Gastrocnemius medialis (tissue), 4 donors: ENCODE results near the gene PGA5. TPM values are rescaled to one million over a fixed set of nuclear protein-coding genes. Genes with fewer than 3 reads are reported as not detected.
"Not testable (repeated sequence)": the region's sequence is repeated elsewhere in the genome, so short reads cannot be mapped to it uniquely, and the experiment has no call there.

Experiments used
- ATAC-seq, 2 donors: fragments of 150-250 bp; one replicate each; pipeline ENCODE4 v1.9.1; 2016
- DNase-seq, 2 donors: peaks; one replicate each; pipeline ENCODE4 v3.0.0-alpha.2; 2019
- H3K27ac ChIP-seq, 4 donors: fragments of 200-600 bp; sonication (generic); 1 replicate in 1 of 4; 2 replicates in 3 of 4; pipeline ENCODE4 v1.5.1; 2016 to 2018; ENCODE audit warnings: mild to moderate bottlenecking in 2 of 4, moderate library complexity in 1 of 4
- H3K27me3 ChIP-seq, 3 donors: fragments of 200-600 bp; sonication (generic) in 2 of 3; 1 replicate in 1 of 3; 2 replicates in 2 of 3; pipeline versions ENCODE4 v1.5.1 to v1.6.0; 2016 to 2019; ENCODE audit warnings: mild to moderate bottlenecking in 1 of 3, moderate library complexity in 1 of 3
- H3K36me3 ChIP-seq, 2 donors: fragments of 200-600 bp; sonication (generic) in 1 of 2; one replicate each; pipeline ENCODE4 v1.5.1; 2017 to 2018
- H3K4me1 ChIP-seq, 2 donors: fragments of 200-600 bp; sonication (generic) in 1 of 2; one replicate each; pipeline ENCODE4 v1.5.1; 2016 to 2017; ENCODE audit warnings: mild to moderate bottlenecking in 2 of 2
- H3K4me3 ChIP-seq, 4 donors: fragments of 200-600 bp; sonication (generic) in 3 of 4; 1 replicate in 1 of 4; 2 replicates in 3 of 4; pipeline ENCODE4 v1.5.1; 2016 to 2019; ENCODE audit warnings: mild to moderate bottlenecking in 2 of 4
- H3K9me3 ChIP-seq, 3 donors: fragments of 200-600 bp; sonication (generic) in 2 of 3; 1 replicate in 1 of 3; 2 replicates in 2 of 3; pipeline ENCODE4 v1.5.1; 2016 to 2019
- in situ Hi-C, 4 donors: fragments of 200-750 bp; cut with MboI; loops; one replicate each; pipeline versions ENCODE4 v1.15.0 to v1.8.0; 2017; ENCODE audit warnings: low sequenced_read_pairs in 4 of 4
- intact Hi-C: fragments of 100-400 bp; cut with DNase I; formaldehyde crosslinking; loops from one replicate; pipeline ENCODE4 v1.15.1; 2023; ENCODE audit warnings: low total_unique reads
- total RNA-seq, 4 donors: library from RNA; depleted of rRNA; stranded (reverse); fragments of >200 nt; gene quantifications; one replicate each; pipeline versions ENCODE4 v1.1.0 to v1.2.3, GENCODE V29; 2016

The PGA5 gene
- total RNA-seq, 4 donors from 2014 or later: not detected

DNA sequence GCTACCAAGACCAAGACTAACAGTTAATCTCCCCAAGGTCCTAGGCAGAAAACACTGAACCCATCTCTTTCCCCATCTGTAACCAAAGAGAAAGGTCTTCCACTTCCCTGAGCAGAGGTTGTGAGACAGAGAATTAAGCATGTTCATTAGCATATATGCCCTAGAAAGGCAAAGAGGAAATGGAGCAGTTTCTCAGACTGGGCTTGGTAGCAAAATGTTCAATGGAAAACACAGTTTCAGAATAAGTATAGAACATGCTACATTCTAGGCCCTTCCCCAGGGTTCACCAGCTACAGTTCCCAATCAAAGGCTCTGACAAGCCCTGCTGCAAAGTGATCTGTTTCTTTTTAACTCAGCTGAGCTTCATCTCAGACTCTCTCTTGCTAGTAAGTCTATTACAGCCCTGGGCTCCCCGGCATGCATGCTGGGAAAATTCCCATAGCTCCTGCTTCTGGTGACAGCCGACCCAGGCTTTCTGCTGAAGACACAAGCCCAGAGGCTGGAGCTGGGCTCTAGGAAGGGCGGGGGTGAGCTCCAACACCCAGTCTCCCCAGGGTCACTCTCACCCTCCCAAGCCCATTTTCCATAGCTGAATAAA is 8.3 kb upstream of the PGA5 start:
- H3K27ac ChIP-seq, DNase-seq, H3K36me3 ChIP-seq, H3K4me1 ChIP-seq, H3K4me3 ChIP-seq, in situ Hi-C loops, ATAC-seq, H3K27me3 ChIP-seq, intact Hi-C loops, H3K9me3 ChIP-seq: not testable (repeated sequence)

DNA sequence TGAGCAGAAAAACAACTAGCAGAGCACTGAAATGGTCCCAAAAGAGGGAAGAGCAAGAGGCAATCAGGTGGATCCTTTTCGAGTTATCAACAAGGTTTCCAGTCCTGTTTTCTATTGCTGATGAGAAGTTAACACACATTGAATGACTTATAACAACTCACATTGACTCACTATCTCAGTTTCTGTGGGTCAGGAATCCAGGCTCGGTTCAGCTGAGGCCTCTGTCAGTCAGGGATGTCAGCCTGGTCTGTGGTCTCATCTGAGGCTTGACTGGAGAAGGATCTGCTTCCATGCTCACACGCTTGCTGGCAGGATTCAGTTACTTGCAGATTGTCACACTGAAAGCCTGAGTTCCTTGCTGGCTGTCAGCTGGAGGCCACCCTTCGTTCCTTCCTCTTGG is 3.8 kb upstream of the PGA5 start:
- H3K36me3 ChIP-seq, H3K9me3 ChIP-seq, intact Hi-C loops, H3K27me3 ChIP-seq, ATAC-seq, H3K27ac ChIP-seq, H3K4me1 ChIP-seq, DNase-seq, H3K4me3 ChIP-seq, in situ Hi-C loops: not testable (repeated sequence)

DNA sequence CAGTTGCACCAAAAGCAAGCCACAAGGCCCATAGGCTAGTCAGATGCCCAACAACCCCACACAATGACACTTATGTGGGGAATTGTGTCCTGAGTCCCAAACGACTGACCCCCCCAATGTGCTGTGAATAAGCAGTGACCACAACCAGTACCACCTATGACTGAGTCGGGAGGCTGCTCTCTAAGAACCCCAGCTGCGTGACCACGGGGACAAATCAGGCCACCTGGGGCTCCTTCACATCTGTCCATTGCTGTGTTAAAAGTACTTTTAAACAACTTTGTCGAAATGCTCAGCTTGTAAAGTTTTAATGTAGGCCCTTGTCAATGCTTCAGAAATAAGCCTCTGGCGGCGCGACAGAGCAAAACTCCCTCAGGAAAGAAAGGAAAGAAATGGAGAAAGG is 687 bp upstream of the PGA5 start:
- H3K4me1 ChIP-seq, H3K4me3 ChIP-seq, DNase-seq, ATAC-seq, in situ Hi-C loops, intact Hi-C loops, H3K27ac ChIP-seq, H3K36me3 ChIP-seq, H3K27me3 ChIP-seq, H3K9me3 ChIP-seq: not testable (repeated sequence)

DNA sequence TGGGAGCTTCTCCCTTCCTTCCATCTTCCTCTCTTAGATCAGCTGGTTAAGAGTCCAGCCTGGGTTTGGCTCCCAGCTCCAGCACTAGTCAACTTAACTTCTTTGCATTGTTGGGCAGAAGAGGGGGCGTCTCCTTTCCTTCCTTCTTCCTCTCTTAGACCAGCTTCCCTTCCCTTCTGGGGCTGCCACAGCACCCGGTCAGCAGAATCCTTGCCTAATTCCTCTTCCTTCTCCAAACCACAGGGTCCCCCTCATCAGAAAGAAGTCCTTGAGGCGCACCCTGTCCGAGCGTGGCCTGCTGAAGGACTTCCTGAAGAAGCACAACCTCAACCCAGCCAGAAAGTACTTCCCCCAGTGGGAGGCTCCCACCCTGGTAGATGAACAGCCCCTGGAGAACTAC is 551 bp downstream of the PGA5 start:
- H3K4me3 ChIP-seq, ATAC-seq, H3K36me3 ChIP-seq, H3K9me3 ChIP-seq, H3K4me1 ChIP-seq, H3K27me3 ChIP-seq, in situ Hi-C loops, DNase-seq, intact Hi-C loops, H3K27ac ChIP-seq: not testable (repeated sequence)

DNA sequence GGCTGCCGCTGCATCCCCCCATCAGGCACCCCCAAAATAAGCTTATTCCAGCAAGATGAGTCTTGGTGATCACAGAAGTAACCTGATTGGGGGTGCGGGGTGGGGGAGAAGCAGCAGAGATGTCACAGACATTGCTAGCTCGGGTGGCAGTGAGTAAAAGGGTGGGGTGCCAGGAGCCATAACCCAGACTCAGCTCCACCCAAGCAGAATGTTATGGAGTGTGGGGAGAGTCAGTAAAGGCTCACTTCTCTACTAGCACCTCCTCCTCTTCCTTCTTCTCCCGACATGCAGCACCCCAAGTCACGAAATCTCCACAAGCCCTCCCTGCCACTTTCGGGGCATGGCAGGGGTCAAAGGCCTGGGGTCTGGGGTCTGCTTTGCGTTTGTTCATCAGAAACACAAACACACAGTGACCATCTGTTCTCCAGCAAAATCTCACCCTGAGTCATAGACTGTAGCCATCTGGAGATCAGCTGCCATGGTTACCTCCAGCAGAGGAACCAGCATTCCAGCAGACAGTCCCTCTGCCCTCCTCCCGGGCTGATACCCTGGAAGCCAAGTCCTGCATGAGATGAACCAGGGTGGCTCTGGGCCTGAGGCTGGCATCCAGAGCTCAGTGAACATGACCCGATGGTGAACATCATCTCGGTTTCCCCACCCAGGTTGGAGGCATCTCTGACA is 4.4 kb downstream of the PGA5 start:
- ATAC-seq, H3K4me3 ChIP-seq, H3K36me3 ChIP-seq, H3K9me3 ChIP-seq, DNase-seq, H3K27ac ChIP-seq, H3K27me3 ChIP-seq, intact Hi-C loops, H3K4me1 ChIP-seq, in situ Hi-C loops: not testable (repeated sequence)

DNA sequence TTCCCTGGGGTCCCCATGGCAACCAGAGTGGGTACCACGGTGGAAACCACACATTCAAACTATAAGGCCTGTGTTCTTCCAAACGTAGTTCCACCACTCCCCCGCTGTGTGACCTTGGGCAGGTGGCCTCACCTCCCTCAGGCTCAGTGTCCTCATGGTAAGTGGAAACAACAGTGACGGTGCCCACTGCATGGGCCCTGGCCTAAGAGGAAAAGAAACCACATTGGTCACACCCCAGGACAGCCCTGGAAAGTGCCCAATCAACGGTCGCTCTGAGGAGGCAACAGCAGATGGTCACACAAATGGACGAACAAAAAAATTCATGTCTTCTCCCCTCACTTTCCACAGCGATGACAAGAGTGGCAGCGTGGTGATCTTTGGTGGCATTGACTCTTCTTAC is 7.1 kb downstream of the PGA5 start:
- H3K36me3 ChIP-seq, ATAC-seq, H3K4me1 ChIP-seq, DNase-seq, H3K27me3 ChIP-seq, H3K9me3 ChIP-seq, intact Hi-C loops, in situ Hi-C loops, H3K27ac ChIP-seq, H3K4me3 ChIP-seq: not testable (repeated sequence)

DNA sequence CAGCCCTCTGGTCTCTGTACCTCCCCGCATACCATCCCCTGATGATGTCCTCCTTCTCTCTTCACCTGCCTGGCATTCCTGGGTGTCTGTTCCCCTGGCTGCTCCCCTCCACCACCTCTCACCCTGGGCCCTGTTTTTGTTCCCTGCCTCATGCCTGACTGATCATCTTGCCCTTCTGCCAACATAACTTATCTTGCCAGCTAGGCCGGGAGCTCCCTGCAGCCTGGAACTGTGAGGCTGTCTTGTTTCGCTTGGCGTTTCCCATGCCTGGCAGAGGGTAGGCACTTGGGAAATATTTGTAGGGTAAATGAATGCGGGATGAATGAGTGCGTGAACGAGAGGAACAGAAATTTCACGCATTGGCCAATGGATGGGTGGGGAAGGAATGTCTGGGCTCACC is 8.2 kb downstream of the PGA5 start:
- in situ Hi-C loops, H3K36me3 ChIP-seq, H3K27ac ChIP-seq, H3K27me3 ChIP-seq, ATAC-seq, H3K4me1 ChIP-seq, H3K4me3 ChIP-seq, intact Hi-C loops, DNase-seq, H3K9me3 ChIP-seq: not testable (repeated sequence)

DNA sequence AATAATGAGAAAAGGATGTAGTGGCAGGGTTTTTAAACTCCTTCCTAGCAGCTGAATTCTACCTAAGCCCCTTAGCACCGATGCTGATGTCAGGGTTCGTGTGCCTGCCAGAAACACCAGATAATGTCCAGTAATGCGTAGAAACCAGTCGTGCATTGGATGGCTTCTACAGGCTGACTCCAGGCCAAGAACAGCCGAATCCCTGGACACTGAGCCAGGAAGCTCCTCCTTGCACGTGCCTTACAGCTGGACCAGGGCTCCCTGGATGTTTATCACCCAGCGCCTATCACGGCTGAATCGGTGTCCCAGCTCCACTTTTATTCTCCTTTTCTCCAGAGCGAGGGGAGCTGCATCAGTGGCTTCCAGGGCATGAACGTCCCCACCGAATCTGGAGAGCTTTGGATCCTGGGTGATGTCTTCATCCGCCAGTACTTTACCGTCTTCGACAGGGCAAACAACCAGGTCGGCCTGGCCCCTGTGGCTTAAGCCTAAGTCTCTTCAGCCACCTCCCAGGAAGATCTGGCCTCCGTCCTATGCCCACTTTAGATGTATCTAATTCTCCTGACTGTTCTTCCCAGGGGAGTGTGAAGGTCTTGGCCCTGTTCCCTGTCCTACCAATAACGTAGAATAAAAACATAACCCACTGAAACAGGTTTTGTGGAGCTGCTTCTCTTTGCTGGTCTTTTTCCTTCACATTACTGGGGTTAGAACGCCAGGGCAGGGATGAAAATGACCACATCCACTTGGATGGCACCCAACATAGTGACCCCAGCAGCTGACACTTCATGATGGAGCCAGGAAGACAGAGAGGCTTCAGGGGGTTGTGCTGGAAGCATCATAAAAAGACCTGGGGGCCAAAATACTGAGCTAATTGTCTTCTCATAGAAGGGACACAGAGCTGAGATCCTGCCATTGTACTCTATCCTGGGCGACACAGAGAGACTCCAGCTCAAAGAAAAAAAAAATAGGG is 10.1 kb downstream of the PGA5 start:
- H3K4me3 ChIP-seq, H3K27me3 ChIP-seq, H3K4me1 ChIP-seq, H3K27ac ChIP-seq, H3K9me3 ChIP-seq, in situ Hi-C loops, intact Hi-C loops, H3K36me3 ChIP-seq: not testable (repeated sequence)
- peak in 1 of 2 donors; percentile 68 for ATAC-seq
- DNase-seq: peak in 1 of 2 donors; percentile 36

DNA sequence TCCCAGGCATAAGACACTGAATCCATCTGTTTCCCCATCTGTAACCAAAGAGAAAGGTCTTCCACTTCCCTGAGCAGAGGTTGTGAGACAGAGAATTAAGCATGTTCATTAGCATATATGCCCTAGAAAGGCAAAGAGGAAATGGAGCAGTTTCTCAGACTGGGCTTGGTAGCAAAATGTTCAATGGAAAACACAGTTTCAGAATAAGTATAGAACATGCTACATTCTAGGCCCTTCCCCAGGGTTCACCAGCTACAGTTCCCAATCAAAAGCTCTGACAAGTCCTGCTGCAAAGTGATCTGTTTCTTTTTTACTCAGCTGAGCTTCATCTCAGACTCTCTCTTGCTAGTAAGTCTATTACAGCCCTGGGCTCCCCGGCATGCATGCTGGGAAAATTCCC is 11.4 kb downstream of the PGA5 start:
- H3K4me3 ChIP-seq, H3K27me3 ChIP-seq, DNase-seq, H3K27ac ChIP-seq, H3K36me3 ChIP-seq, in situ Hi-C loops, H3K4me1 ChIP-seq, ATAC-seq, intact Hi-C loops, H3K9me3 ChIP-seq: not testable (repeated sequence)
